GM18520 (cell line): ENCODE results near the gene SPATA46.
"Not testable (repeated sequence)": the region's sequence is repeated elsewhere in the genome, so short reads cannot be mapped to it uniquely, and the experiment has no call there.

Experiments used
- ATAC-seq: cut with Tn5 transposase; IDR thresholded peaks from one replicate; pipeline ENCODE4 v1.9.1; 2021; ENCODE audit not compliant: unreplicated experiment

SPATA46 gene, protein sequence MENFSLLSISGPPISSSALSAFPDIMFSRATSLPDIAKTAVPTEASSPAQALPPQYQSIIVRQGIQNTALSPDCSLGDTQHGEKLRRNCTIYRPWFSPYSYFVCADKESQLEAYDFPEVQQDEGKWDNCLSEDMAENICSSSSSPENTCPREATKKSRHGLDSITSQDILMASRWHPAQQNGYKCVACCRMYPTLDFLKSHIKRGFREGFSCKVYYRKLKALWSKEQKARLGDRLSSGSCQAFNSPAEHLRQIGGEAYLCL

DNA sequence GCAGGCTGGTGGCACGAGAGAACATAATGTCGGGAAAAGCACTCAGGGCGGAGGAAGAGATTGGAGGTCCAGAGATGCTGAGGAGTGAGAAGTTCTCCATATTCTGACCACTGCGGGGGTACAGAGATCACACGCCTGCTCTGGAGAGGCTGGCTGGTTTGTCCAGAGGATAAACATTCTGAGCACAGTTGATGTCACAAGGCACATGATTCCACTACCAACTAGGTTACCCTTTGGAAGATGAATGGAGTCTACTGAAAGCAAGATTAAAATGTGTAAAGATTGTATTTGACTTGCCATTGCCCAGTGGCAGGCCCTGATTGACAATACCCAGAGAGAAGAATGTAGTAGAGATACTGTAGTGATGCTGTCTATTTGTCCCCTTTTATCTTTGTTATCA, at the start of gene SPATA46:
SPATA46 (minus strand) TSS at position 164 of the 400 bp plus-strand sequence; CDS start at position 100, 64 bp downstream.
- ATAC-seq, result no peak

DNA sequence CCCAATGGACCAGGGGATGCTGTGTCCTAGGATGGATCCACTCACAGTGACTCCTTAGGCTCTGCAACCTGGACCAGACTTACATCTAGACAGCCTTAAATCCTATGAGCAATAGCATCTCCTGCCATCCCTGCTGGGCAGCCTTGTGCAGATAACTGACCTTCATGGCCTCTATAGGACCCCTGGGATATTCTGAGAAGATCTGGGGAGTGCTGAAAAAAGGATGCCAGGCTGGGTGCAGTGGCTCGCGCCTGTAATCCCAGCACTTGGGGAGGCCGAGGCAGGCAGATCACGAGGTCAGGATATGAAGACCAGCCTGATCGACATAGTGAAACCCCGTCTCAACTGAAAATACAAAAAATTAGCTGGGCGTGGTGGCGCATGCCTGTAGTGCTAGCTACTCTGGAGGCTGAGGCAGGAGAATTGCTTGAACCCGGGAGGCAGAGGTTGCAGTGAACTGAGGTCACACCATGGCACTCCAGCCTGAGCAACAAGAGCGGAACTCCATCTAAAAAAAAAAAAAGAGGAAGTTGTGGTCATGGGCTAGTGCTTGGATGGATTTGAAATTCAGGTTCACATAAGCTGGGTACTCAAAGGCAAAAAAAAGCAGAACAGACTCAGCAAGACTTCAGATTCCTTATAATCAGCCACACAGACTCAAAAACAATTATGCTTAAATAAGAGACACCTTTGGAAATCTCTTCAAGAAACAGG, 46.2 kb upstream of the SPATA46 start:
- ATAC-seq, result no peak

DNA sequence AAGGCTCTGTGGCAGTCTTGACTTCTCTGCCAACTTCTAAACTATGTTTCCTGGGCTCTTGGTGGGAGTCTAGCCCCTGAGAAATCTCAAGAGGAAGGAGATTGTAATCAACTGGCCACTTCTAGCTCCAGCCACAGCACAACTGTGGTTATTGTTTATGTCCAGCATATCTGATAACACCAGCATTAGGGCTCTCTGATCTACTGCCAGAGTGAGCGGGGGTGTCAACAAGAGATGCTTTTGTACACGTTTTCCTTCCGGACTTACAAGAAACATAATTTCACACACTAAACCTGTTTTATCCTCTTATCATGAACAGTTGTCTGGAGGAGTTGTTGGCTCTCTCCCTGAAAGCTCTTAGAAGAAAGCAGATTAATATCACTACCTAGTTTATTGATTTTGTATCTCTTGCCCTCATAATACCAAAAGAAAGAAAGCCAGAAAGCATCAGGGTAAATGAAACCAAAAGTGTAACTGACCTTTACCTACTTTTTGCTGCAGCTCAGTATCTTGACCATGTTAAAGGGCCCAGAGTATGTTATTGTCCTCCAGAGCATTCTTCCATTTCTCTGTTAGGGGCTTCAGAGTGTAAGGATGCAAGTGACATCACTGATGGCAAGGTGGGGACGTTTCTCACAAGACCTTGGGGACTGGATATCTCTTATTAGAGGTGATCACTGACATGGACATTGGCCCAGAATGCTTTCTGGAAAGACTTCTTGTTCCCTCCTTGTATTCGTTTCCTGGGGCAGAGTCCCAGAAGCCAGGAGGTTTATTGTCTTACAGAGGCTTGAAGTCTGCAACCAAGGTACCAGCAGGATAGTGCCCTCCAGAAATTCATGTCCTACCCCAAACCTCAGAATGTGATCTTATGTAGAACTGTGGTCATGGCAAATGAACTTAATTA, 44.9 kb upstream of the SPATA46 start:
- no peak for ATAC-seq

DNA sequence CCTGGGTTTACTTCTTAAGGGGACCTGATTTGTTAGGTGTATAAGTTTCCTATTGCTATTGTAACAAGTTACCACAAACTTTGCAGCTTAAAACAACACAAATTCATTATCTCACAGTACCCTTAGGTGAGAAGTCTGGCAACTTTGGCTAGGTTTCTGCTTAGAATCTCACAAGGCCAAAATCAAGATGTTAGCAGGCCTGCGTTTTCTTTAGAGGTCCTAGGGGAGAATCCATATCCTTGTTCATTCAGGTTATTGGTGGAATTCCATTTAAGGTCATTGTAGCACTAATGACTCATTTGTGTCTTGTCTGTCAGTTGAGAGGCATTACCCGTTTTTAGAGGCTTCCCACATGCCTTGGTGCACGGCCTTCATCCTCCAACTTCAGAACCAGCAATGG, 43.5 kb upstream of the SPATA46 start:
- ATAC-seq, result no peak

DNA sequence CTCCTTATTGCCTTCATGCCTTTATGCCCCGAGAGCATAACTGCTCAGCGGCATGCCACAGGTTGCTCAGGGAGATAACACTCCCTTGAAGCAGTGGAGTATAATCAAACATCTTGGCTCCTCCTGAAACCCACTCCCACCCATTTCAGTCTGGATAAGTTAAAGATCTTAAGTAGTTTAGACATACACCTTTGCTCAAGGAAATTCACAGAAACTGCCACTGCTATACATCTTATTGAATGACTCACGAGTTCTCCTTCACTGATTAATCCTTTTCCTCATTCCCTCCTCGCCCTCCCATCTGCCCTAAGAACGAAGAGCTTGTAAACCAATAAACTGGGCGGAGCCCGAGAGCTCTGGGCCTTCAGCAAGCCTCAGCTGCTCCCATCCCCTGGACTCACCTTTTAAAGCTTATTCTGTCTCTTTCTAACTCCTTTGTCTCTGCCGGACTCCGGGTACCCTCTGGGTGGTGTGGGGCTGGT, 42.8 kb upstream of the SPATA46 start:
- ATAC-seq, result not testable (repeated sequence)

DNA sequence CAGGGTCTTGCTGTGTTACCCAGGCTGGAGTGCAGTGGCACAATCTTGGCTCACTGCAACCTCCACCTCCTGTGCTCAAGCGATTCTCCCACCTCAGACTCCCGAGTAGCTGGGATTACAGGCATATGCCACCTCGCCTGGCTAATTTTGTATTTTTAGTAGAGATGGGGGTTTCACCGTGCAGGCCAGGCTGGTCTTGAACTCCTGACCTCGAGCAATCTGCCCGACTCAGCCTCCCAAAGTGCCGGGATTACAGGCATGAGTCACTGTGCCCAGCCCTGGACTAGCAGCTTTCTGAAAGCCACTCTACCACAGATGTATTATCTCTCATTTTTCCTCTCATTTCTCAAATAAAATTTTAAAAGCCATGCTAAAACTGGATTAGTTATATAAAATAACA, 41.9 kb upstream of the SPATA46 start:
- ATAC-seq, result not testable (repeated sequence)

DNA sequence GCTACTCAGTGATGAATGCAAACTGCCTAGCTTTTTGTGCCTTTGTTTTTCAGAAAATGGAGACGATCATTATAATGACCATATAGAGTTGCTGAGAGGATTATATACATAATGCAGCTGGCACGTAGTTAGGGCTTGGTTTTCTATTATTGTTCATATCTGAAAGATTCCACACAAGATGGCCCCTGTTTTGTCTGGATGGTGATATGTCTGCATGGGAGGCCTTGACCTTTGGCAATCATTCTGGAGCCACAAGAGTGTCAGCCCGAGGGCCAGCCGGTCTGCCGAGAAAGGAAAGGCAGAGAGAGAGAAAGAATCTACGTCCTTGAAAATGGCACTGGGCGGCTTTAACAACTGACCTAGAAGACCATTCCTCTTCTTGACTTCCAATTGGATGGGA, 41.0 kb upstream of the SPATA46 start:
- ATAC-seq, result no peak

DNA sequence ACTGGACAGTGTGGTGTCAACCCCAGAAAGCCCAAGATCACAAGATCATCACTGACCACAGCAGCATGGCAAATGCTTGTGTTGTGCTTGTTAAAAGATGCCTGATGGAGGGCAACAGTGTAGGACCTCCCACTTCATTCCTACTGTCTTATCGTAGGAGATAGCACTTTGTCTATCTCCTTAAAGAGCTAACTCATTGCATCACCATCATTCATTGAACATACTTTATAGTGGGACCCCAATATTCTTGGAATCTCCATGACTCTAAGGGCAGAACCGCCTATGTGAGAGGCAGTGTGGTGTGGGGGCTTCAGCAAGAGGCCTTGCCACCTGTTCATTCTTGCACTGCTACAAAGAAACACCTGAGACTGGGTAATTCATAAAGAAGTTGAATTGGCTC, 40.3 kb upstream of the SPATA46 start:
- no peak for ATAC-seq

DNA sequence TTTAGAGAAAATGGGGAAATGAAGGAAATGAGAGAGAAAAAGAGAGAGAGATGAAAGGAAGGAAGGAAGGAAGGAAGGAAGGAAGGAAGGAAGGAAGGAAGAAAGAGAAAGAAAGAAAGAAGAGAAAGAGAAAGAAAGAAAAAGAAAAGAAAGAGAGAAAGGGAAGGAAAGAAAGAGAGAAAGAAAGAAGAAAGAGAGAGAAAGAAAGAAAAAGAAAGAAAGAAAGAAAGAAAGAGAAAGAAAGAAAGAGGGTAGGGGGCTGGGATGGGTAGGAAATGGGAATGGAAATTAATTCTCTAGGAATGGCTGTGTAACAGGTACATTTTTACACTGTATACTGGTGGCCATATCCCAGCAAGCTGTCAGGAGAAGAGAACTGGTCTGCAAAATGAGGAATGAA, 39.6 kb upstream of the SPATA46 start:
- no peak for ATAC-seq

DNA sequence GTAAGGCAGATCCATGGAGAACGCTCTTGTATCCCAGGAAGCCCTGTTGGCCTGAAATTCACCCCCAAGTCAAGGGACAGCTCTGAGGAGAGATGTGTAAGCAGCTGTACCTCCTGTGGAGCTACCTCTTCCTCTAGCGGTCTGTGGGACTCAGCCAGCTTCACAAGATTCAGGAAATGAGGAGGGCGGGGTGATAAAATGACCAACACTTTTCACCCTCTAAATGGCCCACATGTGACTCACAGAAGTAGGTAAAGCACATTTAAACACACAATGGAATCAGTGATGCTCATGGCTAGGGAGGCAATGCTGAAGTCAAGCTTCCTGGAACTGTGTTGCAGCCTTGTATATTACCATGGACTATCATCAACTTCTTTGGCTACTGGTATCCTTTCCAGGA, 35.3 kb upstream of the SPATA46 start, which contains the start of gene SH2D1B:
SH2D1B (minus strand) TSS at position 135 of the 400 bp plus-strand sequence; CDS start at position 15, 120 bp downstream.
- no peak for ATAC-seq

DNA sequence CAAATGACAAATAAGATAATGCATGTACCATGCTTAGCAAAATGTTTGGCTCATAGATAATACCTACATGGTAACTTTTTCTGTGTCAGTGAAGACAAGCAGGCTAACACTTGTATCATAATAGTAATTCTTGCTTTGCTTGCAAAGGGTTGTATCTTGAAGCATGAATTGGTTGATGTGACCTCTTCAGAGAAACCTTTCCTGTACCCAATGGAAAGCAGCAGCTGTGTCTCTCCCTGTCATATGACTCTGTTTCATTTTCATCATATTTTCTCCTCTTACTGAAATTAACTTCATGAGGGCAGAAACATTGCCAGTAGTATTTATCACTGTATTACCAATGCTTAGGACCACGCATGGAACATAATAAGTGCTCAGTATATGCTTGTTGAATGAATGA, 30.9 kb upstream of the SPATA46 start:
- no peak for ATAC-seq

DNA sequence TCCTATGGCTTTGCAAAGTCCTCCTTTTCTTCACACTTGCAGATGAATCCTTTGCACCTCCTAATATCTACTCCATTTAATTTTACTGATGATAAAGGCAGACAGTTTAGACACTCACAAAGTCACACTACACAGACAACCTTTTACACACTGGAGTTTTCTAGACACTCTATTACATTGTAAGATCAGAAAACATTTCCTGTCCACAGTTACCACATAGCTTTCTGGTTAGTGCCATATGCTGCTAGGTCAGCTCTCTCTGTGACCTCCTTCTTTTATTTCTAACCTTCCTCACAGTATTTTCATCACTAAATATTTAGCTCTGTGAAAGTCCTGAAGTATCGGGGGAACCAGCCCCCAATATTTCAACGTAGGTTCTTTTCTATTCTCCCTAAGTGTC, 30.2 kb upstream of the SPATA46 start:
- no peak for ATAC-seq

DNA sequence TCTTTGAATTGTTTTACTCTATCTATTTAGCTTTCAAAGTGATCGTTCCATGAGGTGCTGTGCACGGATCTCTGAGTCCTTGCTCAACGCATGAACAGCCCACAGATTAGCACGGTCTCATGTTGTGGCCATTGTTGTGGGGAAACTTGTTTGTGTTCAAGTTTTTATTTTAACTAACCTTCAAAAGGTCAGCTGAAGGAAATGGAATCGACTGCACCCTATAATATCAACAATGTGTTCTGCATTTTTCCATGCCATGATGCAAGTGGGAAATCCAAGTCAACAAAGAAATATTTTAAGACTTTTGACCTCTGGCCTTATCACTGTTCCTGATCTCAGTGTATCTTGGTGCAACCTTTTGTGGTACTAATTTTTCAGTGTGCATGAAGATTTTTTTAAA, 29.1 kb upstream of the SPATA46 start:
- ATAC-seq, result no peak

DNA sequence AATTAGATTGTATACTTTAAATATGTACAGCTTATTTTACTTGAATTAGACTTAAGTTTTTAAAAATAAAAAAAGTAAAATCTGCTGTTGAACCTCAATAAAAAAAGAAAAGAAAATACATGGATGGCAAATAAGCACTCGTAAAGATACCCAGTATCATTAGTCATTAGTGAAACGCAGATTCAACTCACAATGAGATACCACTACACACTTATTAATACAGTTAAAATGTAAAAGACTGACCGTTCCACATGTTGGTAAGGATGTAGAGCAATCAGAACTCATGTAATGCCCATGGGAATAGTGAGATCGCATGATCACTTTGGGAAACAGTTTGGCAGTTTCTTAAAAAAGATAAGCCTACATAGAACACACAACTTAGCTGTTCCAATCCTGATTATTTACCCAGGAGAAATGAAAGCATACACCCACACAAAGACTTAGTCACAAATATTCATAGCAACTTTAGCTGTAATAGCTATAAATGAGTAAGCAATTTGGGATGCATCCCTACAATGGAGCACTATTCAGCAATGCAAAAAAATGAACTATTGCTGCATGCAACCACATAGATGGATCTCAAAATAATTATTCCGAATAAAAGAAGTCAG, 28.0 kb upstream of the SPATA46 start:
- no peak for ATAC-seq

DNA sequence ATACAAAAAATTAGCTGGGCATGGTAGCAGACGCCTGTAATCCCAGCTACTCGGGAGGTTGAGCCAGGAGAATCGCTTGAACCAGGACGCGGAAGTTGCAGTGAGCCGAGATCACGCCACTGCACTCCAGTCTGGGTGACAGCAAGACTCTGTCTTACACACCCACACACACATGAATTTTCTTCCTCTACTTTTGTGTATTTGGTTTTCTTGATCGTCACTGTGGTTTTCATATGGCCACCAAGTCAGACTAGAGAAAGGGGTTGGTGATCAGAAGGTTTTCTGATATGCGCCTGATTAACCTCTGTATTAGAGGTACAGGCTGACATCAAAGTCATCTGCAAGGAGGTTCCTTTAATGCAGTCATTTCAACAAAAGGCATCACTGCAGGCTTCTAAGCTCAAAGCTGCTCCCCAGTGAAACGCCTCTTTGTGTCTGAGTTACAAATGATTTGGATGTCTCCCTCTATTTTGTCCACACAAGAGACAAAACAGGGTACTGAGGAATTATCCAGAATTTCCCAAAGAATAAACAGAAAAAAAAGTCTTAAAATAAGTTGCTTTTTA, 24.2 kb upstream of the SPATA46 start:
- no peak for ATAC-seq

DNA sequence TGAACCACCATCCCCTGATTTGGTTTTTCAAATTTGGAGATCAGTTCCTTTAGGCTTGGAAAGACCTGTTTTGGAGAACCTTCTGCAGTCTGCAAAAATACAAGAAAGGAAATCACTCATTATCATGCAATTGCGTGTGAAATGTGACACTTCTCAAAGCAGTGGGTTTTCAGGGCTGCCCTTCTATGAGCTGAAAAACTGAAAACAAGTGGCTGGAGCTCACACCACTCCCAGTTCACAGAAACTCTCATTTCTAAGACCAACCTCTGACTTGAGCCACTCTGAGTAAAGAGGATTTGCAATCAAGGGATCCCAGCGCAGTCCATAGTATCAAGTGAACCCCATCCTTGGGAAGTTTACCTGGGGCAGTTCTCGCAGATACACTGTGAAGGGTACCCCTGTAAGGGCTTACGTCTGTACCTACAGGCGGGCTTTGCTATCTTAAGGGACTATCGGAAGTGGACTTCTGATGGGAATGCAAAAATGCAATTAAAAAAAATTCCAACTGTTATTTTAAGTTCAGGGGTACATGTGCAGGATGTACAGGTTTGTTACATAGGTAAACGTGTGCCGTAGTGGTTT, 22.4 kb upstream of the SPATA46 start:
- ATAC-seq, result no peak

DNA sequence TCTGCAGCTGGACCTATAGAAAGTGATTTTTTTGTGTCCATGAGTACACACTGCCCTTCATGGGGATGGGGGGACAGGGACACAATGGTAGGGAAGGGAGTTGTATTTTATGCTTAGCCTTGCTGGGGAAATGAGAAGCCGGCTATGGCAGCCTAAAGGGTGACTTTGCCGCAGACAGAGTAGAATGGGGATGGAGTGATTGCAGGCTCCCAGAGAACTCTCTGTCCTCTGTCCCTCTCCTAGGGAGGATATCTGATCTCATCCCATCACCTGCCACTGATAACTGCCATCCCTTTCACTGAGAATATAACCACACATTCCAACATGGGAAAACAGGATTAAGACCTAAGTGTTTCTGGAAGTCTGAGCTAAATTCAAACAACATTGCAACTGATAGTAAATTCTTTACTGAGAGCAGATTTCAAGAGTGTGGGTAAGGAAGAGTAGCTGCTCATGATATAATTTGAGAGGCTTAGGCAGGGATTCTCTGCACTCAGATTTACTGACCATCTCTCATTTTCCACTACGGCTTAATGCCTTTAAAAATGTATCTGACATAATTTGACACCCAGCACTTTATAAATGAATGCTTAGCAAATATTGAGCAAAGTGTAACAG, 21.4 kb upstream of the SPATA46 start:
- ATAC-seq, result no peak

DNA sequence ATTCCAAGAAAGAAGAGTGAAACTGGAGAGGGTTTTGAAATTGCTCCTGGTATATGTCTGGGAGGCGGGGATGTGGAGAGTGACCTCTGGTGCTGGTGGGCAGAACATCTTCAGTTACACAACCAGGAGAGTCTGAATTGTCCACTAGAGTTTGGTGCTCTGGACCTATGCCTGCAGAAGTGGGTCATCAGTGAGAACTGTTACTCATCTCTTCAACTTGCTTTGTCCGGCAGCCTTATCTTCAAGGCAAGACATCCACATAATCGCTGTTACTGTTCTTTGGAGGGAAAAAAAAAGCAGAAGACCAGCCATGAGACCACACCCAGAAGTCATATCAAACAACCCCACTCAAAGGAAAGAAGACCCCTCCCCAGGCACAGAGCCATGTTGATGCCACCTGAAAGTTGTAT, 20.4 kb upstream of the SPATA46 start:
- ATAC-seq, result no peak

DNA sequence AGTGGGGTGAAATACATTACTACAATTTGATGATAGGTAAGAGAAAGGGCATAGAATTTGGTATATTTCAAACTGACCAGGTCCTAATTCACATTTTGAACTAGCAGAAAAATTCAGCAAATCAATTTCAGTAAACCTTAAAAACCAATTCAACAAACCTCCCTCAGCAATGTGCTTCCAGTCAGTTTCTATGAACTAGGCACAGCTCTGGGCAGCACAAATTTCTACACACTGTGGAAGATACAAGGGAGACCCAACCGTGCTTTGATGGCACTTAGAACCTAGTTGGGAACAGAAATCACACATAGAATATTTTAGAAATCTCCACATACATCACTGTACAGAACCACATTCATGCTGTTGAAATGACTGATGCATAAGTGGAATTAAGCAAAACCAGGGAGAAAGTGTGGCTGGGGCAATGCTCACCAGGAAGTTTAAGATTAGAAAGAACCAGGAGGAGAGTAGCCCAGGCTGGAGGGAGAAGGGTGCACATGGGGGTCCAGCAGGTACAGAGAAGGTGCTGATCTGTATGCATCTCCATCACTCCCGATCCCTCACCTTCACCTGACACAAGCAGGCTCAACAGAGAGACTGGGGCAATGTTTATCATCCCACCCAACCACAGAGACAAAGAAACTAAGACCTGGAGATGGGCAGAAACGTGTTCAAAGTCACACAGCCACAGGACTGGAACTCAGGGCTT, 19.7 kb upstream of the SPATA46 start:
- ATAC-seq, result no peak
